ENCODE measurements around the gene EPHB6.
A peak's percentile ranks its signal among the peaks of the same experiment; 100 is the strongest.

The EPHB6 gene, protein sequence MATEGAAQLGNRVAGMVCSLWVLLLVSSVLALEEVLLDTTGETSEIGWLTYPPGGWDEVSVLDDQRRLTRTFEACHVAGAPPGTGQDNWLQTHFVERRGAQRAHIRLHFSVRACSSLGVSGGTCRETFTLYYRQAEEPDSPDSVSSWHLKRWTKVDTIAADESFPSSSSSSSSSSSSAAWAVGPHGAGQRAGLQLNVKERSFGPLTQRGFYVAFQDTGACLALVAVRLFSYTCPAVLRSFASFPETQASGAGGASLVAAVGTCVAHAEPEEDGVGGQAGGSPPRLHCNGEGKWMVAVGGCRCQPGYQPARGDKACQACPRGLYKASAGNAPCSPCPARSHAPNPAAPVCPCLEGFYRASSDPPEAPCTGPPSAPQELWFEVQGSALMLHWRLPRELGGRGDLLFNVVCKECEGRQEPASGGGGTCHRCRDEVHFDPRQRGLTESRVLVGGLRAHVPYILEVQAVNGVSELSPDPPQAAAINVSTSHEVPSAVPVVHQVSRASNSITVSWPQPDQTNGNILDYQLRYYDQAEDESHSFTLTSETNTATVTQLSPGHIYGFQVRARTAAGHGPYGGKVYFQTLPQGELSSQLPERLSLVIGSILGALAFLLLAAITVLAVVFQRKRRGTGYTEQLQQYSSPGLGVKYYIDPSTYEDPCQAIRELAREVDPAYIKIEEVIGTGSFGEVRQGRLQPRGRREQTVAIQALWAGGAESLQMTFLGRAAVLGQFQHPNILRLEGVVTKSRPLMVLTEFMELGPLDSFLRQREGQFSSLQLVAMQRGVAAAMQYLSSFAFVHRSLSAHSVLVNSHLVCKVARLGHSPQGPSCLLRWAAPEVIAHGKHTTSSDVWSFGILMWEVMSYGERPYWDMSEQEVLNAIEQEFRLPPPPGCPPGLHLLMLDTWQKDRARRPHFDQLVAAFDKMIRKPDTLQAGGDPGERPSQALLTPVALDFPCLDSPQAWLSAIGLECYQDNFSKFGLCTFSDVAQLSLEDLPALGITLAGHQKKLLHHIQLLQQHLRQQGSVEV

DNA sequence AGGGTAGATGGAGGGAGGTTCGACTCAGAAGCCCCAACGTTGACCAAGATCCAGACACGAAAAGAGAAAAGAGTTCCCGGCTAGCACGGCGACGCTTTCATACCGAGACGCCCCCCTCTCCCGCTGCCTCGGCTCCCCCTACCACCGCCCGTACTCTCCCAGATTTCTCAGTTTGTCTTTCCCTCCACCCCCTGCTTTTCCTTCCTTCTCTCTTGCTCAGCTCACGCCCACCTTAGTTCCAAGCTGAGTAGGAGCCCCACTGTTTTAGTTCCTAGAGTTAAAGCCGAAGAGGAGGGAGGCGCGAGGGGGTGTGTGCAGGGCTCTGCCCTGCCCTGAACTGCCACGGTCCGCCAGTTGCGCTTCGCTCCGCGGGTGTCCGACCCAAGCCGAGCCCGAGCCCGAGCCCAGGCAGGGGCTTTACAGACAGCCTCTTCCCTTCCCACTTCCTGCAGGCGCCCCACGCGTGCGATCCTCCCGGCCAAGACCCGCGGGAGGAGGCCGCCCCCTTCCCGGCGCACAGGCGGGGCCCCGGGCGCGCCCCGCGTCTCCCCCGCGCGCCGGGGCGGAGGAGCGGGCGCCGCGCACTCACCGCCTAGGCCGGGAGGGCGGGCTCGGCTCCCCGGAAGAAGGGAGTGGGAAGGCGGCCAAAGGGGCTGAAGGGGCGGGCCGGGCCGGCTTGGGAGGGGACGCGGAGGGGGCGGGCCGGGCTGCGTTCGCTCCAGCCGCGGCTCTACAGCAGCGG lies at the start of gene EPHB6:
EPHB6 (plus strand) TSS at position 705 of the 742 bp plus-strand sequence. CDS start 8,152 bp downstream, outside the sequence.
- H3K4me1 ChIP-seq (ENCODE audit: control insufficient read depth, insufficient read depth, low read length, unreplicated experiment) = no peaks in the 10 kb centered on the region
- H3K4me3 ChIP-seq (ENCODE audit: low read depth, low read length) = peak within 1 kb of the TSS; percentile 83
- no peaks in the 10 kb centered on the region for H3K79me2 ChIP-seq (ENCODE audit: control insufficient read depth, insufficient read depth, low read length, unreplicated experiment)
- no peaks in the 10 kb centered on the region for H3K36me3 ChIP-seq (ENCODE audit: insufficient read depth, low read length)
- peaks cover 48% of the 10 kb centered on the region for H3K27me3 ChIP-seq (ENCODE audit: insufficient read depth, low read length)
- peak within 1 kb of the TSS; percentile 96 for H2AFZ ChIP-seq (ENCODE audit: low read length, unreplicated experiment)
- H3K27ac ChIP-seq (ENCODE audit: low read depth, low read length) = no peak within 1 kb of the TSS

DNA sequence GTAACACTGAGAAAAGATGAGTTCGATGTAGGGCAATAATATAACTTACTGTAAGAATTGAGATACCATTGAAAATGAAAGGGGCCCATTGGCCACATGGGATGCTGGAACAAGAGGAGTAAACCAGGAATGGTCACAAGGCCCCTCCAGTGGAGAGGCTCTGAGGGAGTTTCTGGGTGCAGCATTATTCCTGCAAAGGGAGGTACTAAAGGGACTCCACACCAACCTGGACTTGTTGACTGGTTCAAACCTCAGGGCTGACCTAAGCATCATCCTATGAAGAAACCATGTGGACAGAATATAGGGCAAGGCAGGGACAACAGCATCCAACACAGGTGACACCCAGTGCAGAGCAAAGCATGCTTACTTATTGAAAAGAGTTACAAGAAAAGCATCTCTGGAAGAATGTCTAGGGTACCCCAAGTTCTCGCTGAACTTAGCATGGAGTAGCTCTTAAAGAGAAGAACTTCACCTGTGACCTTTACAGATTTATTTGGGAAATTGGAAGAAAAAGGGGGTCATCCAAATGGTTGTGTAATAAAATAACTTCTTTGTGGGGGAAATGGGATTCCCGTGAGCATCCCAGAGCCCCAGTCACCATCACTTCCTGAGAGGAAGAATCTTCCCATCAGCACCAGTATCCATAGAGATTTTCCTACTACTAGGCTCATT lies 49.4 kb upstream of the EPHB6 start:
- Histone ChIP-seq H3K4me1 (ENCODE audit: control insufficient read depth, insufficient read depth, low read length, unreplicated experiment) (peaks cover 9% of the 10 kb centered on the region), H2AFZ (ENCODE audit: low read length, unreplicated experiment) (no peak overlapping the region), H3K79me2 (ENCODE audit: control insufficient read depth, insufficient read depth, low read length, unreplicated experiment) (no peaks in the 10 kb centered on the region)

DNA sequence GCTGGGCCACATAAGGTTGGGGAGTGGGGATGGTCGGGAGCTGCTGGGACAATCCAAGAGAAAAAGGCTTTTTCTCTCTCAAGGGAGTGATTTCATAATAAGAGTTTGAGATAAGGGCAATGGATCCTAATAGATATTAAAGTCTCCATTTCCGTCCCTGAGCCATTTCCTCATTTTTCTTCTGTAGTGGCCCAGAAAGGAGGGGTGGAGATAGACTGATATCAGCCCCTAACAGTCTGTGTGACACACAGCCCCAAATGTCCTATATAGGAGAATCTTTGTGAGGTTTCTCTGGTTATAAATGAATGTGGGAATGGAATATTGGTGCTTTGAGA lies 48.9 kb upstream of the EPHB6 start:
- H3K36me3 ChIP-seq (ENCODE audit: insufficient read depth, low read length) = no peaks in the 10 kb centered on the region
- H3K27me3 ChIP-seq (ENCODE audit: insufficient read depth, low read length) = peaks cover 11% of the 10 kb centered on the region; the same call in 1 of the 2 replicates
- no peak overlapping the region for H2AFZ ChIP-seq (ENCODE audit: low read length, unreplicated experiment)
- H3K4me1 ChIP-seq (ENCODE audit: control insufficient read depth, insufficient read depth, low read length, unreplicated experiment) = peaks cover 9% of the 10 kb centered on the region
- no peak overlapping the region for H3K4me3 ChIP-seq (ENCODE audit: low read depth, low read length)
- no peak overlapping the region for H3K27ac ChIP-seq (ENCODE audit: low read depth, low read length)
- no peaks in the 10 kb centered on the region for H3K79me2 ChIP-seq (ENCODE audit: control insufficient read depth, insufficient read depth, low read length, unreplicated experiment)

More for the DNA sequence above, 49.4 kb upstream of the EPHB6 start:
- H3K27me3 ChIP-seq (ENCODE audit: insufficient read depth, low read length) = peaks cover 11% of the 10 kb centered on the region
- no peak overlapping the region for H3K27ac ChIP-seq (ENCODE audit: low read depth, low read length)
- H3K4me3 ChIP-seq (ENCODE audit: low read depth, low read length) = no peak overlapping the region
- H3K36me3 ChIP-seq (ENCODE audit: insufficient read depth, low read length) = no peaks in the 10 kb centered on the region

DNA sequence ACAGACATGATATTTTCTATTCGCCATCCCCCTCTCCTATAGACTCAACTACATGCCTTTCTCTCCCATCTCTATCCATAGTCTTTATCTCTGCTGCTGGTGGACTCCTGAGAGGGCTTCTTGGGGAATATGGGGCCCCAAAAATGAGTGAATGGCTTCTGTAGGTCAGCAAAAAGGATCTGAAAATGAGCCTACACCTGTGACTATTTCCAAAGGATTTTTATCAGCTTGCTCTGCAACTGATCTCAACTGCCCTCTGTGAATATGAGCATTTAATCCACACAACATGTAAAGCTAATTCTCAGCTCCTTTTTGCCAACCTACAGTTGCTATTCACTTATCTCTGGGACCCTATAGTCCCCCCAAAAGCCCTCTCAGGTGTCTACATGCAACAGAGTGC lies 47.9 kb upstream of the EPHB6 start:
- no peak overlapping the region for H3K27ac ChIP-seq (ENCODE audit: low read depth, low read length)
- H3K36me3 ChIP-seq (ENCODE audit: insufficient read depth, low read length) = no peaks in the 10 kb centered on the region
- no peak overlapping the region for H3K4me3 ChIP-seq (ENCODE audit: low read depth, low read length)
- peaks cover 9% of the 10 kb centered on the region for H3K4me1 ChIP-seq (ENCODE audit: control insufficient read depth, insufficient read depth, low read length, unreplicated experiment)
- H3K27me3 ChIP-seq (ENCODE audit: insufficient read depth, low read length) = peaks cover 9% of the 10 kb centered on the region; the same call in 1 of the 2 replicates
- no peak overlapping the region for H2AFZ ChIP-seq (ENCODE audit: low read length, unreplicated experiment)
- no peaks in the 10 kb centered on the region for H3K79me2 ChIP-seq (ENCODE audit: control insufficient read depth, insufficient read depth, low read length, unreplicated experiment)

DNA sequence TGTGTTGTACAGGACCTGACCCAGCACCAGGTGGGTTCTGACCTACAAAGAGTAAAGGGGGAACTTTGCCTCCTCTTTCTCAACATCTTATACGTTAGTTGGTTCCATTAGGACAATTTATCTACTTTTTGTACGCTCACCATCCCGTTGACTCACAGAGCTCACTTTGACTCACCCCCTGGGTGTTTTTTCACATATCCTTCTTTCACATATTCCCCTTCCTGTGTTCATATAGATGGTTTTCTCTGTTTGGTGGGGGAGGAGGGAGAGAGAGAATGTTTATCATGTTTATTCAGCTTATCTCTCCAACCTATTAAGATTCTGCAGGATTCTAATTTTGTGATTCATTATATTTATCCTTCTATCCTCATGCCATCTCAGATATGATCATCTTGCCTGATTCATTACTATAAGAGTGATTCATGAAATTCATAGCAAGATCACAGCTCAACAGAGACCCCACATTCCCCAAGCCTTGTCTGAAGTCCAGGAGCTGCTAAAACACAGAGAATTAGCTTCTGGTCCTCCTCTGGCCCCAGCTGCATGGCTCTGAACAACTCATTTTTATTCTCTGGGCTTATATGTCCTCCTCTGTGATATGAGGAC lies 46.9 kb upstream of the EPHB6 start:
- H3K27ac ChIP-seq (ENCODE audit: low read depth, low read length) = no peak overlapping the region
- no peak overlapping the region for H2AFZ ChIP-seq (ENCODE audit: low read length, unreplicated experiment)
- H3K4me3 ChIP-seq (ENCODE audit: low read depth, low read length) = no peak overlapping the region
- peaks cover 16% of the 10 kb centered on the region for H3K4me1 ChIP-seq (ENCODE audit: control insufficient read depth, insufficient read depth, low read length, unreplicated experiment)
- peaks cover 7% of the 10 kb centered on the region; the same call in 1 of the 2 replicates for H3K27me3 ChIP-seq (ENCODE audit: insufficient read depth, low read length)
- H3K79me2 ChIP-seq (ENCODE audit: control insufficient read depth, insufficient read depth, low read length, unreplicated experiment) = no peaks in the 10 kb centered on the region
- no peaks in the 10 kb centered on the region for H3K36me3 ChIP-seq (ENCODE audit: insufficient read depth, low read length)

DNA sequence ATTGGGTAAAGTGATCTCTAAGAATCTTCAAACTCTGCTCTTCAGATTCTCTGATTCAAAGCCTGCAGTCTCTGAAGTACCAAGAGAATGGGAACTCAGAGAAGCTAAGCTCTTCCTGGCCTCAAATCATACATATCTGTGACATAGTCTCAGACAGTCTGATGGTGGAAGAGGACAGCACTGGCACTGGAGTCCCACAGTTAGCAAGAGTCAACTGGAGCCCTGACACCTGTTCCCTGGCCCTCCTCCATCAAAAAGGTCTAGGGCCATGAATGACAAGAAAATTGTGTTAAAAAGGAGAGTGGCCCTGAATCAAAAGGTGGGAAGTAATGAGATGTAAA lies 46.4 kb upstream of the EPHB6 start:
- Histone ChIP-seq H3K4me3 (ENCODE audit: low read depth, low read length) (no peak overlapping the region), H3K27ac (ENCODE audit: low read depth, low read length) (no peak overlapping the region), H3K4me1 (ENCODE audit: control insufficient read depth, insufficient read depth, low read length, unreplicated experiment) (peaks cover 18% of the 10 kb centered on the region), H2AFZ (ENCODE audit: low read length, unreplicated experiment) (no peak overlapping the region), H3K27me3 (ENCODE audit: insufficient read depth, low read length) (peaks cover 3% of the 10 kb centered on the region; the same call in 1 of the 2 replicates), H3K36me3 (ENCODE audit: insufficient read depth, low read length) (no peaks in the 10 kb centered on the region), H3K79me2 (ENCODE audit: control insufficient read depth, insufficient read depth, low read length, unreplicated experiment) (no peaks in the 10 kb centered on the region)

DNA sequence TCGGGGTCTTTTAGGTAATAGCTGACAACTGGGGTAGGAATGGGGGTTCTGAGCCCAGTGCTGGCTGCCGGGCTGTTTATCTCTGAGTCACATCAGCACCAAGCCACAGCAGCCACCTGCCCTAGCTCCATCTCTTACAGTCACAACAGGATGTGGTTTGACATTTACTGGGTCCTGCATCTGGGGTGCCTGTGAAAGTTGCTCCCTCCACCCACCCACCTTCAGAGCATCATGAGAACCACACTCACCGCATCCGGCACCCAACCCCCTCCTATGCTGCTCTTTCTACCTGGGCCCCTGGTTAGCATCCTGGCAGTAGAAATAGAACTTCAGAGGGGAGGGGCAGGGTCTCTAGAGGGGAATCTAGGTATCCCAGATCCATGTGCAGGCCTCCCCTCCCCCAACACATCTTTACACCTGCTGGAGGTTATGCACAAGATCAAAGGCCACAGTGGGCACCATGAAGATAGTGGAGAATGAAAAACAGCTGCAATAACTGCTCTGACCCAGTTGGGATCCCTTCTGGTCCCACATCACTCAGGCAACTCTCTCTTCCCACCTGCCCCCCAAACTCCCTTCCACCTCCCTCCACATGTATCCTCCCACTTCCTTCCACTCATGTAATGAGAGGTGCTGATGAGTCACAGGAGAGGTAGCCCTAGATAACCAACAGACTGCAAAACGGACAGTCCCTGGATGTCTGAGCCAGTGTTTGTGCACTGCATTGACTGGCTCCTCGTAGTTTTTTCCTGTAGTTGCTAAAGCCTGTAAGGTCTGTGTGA lies 45.9 kb upstream of the EPHB6 start:
- Histone ChIP-seq H3K27ac (ENCODE audit: low read depth, low read length) (no peak overlapping the region), H3K27me3 (ENCODE audit: insufficient read depth, low read length) (peaks cover 3% of the 10 kb centered on the region; the same call in 1 of the 2 replicates), H2AFZ (ENCODE audit: low read length, unreplicated experiment) (no peak overlapping the region), H3K36me3 (ENCODE audit: insufficient read depth, low read length) (no peaks in the 10 kb centered on the region), H3K4me1 (ENCODE audit: control insufficient read depth, insufficient read depth, low read length, unreplicated experiment) (peaks cover 18% of the 10 kb centered on the region), H3K79me2 (ENCODE audit: control insufficient read depth, insufficient read depth, low read length, unreplicated experiment) (no peaks in the 10 kb centered on the region), H3K4me3 (ENCODE audit: low read depth, low read length) (no peak overlapping the region)

DNA sequence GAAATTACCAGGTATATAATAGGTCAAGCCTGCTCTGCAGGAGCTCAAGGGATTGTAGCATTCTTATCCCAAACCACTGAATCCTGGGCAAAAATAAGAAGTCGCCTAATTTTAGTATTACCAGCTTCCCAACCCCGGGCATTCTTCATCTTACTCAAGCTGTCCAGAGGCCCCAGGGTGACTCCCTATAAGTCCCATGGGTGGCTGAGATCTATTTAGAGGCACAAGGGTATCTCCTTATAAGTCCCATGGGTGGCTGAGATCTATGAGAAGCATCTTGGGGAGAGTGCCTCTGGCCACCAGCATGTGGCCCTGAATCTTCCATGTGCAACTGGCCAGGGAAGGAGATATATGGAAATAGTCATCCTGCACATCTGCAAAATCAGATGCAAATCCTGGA lies 45.2 kb upstream of the EPHB6 start:
- Histone ChIP-seq H3K27ac (ENCODE audit: low read depth, low read length) (no peak overlapping the region), H3K4me3 (ENCODE audit: low read depth, low read length) (no peak overlapping the region), H2AFZ (ENCODE audit: low read length, unreplicated experiment) (no peak overlapping the region), H3K79me2 (ENCODE audit: control insufficient read depth, insufficient read depth, low read length, unreplicated experiment) (no peaks in the 10 kb centered on the region), H3K36me3 (ENCODE audit: insufficient read depth, low read length) (no peaks in the 10 kb centered on the region), H3K27me3 (ENCODE audit: insufficient read depth, low read length) (peaks cover 8% of the 10 kb centered on the region; the same call in 1 of the 2 replicates), H3K4me1 (ENCODE audit: control insufficient read depth, insufficient read depth, low read length, unreplicated experiment) (peaks cover 18% of the 10 kb centered on the region)

DNA sequence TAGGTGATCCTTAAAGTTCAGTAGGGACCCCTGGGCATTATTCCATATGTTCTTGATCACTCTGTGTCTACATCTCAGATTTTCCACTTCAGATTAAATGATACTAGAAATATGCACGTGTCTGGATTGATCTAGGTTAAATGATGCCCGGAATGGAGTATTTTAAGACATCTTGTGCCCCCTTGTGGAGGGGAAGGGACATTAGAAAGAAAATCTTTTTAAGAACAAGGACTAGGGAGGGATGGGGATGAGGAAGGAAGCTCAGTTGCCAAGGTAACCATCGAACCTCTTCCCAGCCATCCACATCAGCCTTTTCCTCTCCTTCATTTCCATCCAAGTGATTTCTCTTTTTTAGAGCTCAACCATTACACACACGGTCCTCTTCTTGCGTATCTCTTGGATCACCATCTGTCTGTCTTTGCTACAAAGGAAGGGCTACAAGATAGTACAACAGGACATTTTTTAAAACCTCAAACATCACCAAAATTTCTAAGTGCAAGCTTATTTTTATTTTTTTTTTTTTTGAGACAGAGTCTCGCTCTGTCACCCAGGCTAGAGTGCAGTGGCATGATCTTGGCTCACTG lies 43.6 kb upstream of the EPHB6 start:
- H3K27ac ChIP-seq (ENCODE audit: low read depth, low read length) = no peak overlapping the region
- H3K4me3 ChIP-seq (ENCODE audit: low read depth, low read length) = no peak overlapping the region
- no peaks in the 10 kb centered on the region for H3K79me2 ChIP-seq (ENCODE audit: control insufficient read depth, insufficient read depth, low read length, unreplicated experiment)
- peaks cover 23% of the 10 kb centered on the region for H3K27me3 ChIP-seq (ENCODE audit: insufficient read depth, low read length)
- H2AFZ ChIP-seq (ENCODE audit: low read length, unreplicated experiment) = no peak overlapping the region
- peaks cover 18% of the 10 kb centered on the region for H3K4me1 ChIP-seq (ENCODE audit: control insufficient read depth, insufficient read depth, low read length, unreplicated experiment)
- no peaks in the 10 kb centered on the region for H3K36me3 ChIP-seq (ENCODE audit: insufficient read depth, low read length)
